ENCODE data around the gene THNSL1. TPM values are rescaled to one million over a fixed set of nuclear protein-coding genes. Genes with fewer than 3 reads are reported as not detected.

THNSL1 gene
- total and polyA plus RNA-seq, 9 of the 15 experiments (the other 6 are each of a cell fraction or from before 2014, with no cell fraction given), result 4.5 to 8.6 (median 6.3) TPM

- TF ChIP-seq ZBTB40 (IDR thresholded peaks at IDR 0.05) (no peak), ZBTB40 (CRISPR knock-in tag; IDR thresholded peaks at IDR 0.05) (no peak)
Measured at GRCh38 chr10:25047591-25048301, 31.3 kb downstream of the THNSL1 start (continued).
